GM10847 (cell line): ENCODE results near the gene ANKRD31.

Experiments used
- POLR2A ChIP-seq: IDR thresholded peaks from 2 replicates; pipeline ENCODE4 v1.6.1; 2011; ENCODE audit not compliant: insufficient read length; ENCODE audit errors: extremely low read depth

The ANKRD31 gene

GRCh38 chr5:75089137-75089536 is 147.5 kb downstream of the ANKRD31 start:
- TF ChIP-seq POLR2A: no peak

GRCh38 chr5:75088648-75089047 is 148.0 kb downstream of the ANKRD31 start:
- no peak for TF ChIP-seq POLR2A

GRCh38 chr5:75081510-75081909 is 155.2 kb downstream of the ANKRD31 start:
- no peak for TF ChIP-seq POLR2A

DNA sequence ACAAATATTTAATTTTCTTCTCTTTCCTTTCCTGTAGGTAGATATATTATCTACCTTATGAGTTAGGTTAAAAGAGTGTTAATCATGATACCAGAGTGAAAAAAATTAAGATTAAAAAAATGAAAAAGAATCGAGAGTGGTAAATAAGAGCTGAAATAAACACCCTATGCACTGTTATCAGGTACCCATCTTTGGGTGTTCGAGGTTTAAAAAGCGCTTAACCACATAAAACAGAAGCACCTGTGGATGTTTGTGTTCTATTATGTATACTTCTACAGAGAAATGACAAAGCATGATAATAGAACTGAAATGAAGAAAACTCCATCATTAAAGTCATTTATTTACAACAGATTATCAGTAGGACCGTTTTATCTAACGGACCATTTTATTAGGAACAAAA is 158.7 kb downstream of the ANKRD31 start:
- no peak for TF ChIP-seq POLR2A

- no peak for TF ChIP-seq POLR2A
These were observed 164.6 kb downstream of the ANKRD31 start for GRCh38 chr5:75072061-75072460.

DNA sequence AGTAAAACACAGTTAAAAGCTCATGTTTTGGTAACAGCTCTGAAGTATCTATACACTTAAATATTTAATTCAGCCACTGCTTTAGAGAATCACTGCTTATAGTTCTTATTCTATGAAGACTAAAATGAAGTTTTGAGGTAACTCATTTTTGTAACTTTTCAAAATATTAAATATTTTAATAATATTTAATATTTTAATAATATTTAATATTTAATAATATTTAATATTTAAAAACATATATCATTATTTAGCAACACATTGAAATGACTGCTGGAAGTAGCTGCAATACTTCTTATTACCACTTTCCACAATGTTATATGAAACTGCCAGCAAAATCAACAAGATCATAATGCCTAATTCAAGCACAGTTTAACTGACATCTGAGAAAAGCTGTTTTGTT is 165.6 kb downstream of the ANKRD31 start:
- TF ChIP-seq POLR2A: no peak

DNA sequence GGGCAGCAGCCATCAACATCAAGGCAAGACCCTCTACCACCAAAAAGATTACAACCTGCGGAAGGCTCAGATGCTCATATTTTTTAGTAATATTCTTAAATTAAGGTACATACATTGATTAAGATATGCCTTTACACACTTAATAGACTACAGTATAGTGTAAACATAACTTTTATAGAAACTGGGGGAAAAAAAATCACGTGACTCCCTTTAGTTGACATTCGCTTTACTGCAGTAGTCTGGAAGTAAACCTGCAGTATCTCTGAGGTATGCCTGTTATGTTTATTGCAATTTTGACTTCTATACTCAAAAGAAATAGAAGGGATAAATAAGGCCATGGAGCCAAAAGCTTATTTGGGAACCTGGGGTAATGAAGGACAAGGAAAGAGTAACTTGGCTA is 169.2 kb downstream of the ANKRD31 start:
- no peak for TF ChIP-seq POLR2A

- no peak for TF ChIP-seq POLR2A
These were observed 173.7 kb downstream of the ANKRD31 start for GRCh38 chr5:75062925-75063531.

DNA sequence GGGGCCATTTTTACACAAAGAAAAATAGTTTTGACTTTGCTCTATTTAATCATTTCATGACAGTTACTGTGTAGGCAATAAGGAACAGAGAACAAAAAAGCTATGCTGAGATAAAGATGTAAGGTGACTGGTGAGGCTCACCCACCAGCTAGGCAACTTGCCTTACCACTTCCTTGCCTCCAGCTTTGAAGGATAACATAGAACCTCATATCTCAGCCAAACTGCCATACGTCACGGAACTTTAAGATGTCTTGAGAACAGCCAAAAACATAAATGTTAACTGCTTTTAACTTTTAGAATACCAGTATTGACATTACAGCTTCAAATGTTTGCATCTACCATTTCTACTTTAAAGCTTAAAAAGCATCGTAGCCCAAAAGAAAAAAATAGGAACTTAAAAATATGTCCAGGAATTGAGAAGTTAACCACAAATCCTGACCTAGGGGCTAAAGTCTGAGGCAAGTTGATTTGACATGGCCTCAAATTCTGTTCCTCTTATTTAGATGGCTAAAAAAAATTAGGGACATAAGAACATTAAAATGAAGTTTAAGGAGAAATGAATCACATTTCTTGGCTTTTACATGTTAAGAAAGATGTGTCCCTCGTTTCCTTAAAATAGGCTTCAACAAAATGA is 176.6 kb downstream of the ANKRD31 start:
- no peak for TF ChIP-seq POLR2A

DNA sequence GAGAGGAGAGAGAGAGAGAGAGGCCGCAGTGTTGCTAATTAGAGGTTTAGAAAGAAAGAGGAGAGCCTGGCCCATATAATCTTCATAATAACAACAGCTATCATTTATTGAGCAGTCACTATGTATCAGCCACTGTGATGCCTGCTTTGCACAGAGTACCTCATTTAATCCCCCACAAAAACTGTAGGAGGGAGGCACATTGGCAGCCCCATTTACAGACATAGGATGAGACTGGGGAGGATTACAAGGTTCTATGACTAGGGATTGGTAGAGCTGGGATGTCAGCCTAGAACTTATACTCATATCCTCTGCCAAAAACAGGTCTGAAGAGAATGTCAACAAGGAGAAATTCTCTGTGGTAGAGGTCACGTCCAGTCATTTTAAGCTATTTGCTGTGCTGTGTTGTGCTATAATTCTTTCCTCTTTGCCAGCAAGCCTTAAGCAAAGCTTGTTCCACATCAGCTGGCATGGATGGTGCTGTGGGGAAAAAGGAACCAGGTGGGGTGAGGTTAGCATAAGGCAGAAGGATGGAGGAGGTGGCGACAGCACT is 177.6 kb downstream of the ANKRD31 start:
- no peak for TF ChIP-seq POLR2A

DNA sequence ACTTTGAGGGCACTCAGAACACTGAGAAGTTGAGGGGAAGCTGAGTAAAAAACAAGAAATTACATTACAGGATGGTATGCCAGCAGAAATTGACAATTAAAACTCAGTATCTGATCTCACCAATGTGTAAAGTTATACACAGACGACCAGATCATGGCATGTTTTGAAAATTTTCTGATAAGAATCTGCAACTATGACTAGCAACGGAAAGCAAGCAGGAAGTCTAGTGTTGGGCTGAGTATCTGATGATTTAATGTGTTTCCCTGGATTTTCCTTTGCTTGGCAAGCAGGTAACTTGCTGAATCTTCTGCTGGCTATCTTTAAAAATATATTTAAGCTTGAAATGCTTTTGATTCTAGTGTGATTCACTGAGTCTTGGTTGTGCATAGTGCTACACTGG is 179.1 kb downstream of the ANKRD31 start:
- TF ChIP-seq POLR2A: no peak

- no peak for TF ChIP-seq POLR2A
These were observed 180.9 kb downstream of the ANKRD31 start for GRCh38 chr5:75055727-75056144.

DNA sequence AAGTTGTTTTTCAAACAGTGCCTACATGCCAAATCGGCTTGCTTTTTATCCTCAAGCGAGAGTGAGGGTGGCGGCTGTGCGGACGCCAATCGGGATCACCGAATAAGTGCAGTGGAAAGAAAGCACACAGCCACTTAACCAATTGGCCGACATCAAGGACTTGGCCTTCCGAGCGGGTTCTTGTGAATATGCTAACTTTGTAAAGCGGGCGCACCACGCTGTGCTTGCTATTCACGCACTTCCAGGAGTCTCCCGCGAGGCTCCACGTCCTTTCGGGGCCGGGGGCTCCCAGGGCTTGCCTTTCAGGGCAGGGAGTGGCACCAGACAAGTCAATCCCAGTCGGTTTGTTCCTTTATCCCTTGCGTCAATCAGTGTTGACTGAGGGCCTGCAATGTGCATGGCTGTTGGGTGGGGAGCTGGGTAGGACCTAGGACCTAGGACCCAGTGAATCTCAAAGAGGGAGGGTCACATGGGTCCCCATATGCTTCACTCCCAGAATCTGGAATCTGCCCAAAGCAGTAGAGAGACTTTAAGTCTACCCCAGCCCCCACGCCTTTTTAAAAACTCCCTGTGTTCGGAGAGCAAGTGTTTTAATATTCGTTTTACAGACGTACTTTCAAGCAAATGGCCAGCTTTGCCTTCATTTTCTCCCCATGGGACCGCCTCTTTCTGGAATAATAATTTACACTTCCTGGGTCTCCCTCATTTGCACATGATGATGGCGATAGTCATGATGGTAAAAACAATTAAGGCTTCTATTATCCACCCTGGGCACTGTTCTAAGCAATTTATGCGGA is 182.3 kb downstream of the ANKRD31 start:
- no peak for TF ChIP-seq POLR2A

DNA sequence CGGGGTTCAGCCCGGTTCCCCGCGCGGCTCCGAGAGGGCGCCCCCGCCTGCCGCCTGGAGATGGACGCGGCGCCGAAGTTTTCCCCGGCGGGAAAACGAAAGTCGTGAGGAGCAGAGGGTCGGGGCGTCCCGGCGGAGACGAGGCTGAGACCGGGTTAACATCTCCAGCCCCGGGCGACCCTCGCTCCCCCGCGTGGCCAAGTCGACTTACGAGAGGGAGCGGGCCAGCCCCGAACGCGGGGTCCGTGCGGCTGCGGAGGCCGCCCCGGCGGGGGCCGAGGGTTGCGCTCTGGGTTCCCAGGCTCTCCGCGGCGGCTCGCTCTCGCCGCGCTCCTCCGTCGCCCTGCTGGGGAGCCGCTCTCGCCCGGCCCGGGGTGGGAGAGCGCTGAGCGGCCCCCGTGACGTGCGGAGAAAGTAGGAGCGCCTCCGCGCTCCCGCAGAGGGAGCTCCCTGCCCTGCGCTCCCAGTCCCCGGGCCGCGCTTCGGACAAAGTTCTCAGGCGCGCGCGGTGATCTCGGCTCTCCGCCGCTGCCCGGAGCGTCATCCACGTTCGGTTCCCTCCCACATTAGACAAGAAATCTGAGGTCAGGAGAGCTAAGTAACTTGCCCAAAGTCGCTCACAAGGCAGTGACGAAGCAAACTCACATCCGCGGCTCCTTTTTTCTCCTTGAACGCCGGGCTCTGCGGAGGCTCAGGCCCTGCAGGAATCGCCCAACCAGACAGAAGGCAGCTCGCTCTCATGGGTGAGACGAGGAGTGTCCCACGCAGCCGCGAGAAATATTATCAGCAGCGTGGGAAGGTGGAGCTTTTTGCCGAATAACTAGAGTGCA is 183.2 kb downstream of the ANKRD31 start:
- TF ChIP-seq POLR2A: no peak

DNA sequence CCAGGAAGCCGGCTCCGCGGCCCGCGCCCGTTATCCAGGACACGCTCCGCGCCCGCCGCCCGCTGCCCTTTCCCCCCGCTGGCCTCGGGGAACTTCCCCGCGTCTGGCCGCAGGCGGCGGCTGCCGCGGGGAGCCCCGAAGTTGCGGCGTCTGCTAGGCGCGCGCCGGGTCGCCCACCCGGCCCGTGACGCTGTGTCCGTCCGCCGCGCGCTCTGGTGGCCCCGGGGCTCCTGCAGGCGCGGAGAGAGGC is 183.7 kb downstream of the ANKRD31 start:
- TF ChIP-seq POLR2A: no peak
